Measurements from ENCODE around the gene ANKS1B. TPM values are rescaled to one million over a fixed set of nuclear protein-coding genes. Genes with fewer than 3 reads are reported as not detected.
"Not testable (repeated sequence)": the region's sequence is repeated elsewhere in the genome, so short reads cannot be mapped to it uniquely, and the experiment has no call there.

Gene ANKS1B
- total RNA-seq, 1 experiment from 2014 or later = not detected

DNA sequence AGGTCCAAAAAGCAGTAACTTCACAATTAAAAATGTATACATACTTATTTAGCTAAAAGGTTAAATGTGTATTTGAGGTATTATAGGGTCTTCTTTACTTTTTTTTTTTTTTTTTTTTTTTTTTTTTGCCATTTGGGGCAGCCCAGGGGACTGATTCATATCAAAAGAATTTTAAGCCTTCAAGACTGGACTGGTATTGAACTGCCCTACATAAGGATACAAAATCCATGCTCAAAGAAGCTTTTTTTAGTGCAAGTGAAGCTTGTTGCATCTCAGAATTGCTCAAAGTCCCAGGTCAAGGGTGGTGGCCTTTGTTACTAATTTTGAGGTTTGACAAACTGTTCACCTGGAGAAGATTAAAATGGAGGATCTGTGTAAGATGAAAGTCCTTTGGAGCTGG lies 1215.7 kb downstream of the ANKS1B start:
- in situ Hi-C loops (cut with HindIII; ENCODE audit: low sequenced_read_pairs) = no loop called here
- no peak for DNase-seq (ENCODE audit: low spot score)

DNA sequence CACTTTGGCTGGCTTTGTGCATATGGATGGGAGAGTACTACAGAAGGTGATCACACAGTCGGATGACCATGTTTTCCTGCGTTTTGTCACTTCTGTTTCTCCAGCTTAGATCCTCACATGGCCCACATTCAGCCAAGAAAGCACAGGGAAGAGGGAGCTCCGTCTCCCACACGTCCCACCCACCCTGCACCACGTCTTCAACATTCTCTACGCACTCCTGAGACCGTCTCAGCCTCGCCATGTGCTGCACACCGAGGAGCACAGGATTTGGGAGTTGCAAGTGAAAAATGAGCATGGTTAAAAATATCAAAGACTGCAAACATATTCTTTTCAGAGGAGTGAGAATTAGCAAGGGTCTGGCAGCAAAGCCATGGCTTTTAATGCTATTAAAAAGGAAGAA lies 1217.5 kb downstream of the ANKS1B start:
- DNase-seq (ENCODE audit: low spot score) = no peak

DNA sequence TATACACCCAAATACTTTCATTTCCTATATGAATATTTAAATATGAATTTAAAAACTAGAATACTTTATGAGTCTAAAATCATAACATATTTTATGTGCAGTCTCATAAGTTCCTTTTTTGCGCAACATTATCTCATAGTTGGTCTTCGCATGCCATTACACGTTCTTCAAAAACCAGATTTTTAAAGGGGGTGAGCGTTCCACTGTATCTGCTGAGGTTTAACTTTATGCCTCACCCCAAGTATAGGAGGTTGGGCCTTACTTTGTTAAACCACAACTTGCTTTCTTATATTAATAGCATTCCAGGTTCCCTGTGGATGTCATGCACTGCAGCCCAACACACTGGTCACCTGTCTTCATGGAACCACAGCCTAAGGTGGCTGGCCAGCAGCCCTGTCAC lies 1221.1 kb downstream of the ANKS1B start:
- in situ Hi-C loops (cut with HindIII; ENCODE audit: low sequenced_read_pairs) = no loop called here
- DNase-seq (ENCODE audit: low spot score) = no peak

More for the DNA sequence above, 1217.5 kb downstream of the ANKS1B start:
- in situ Hi-C loops (cut with HindIII; ENCODE audit: low sequenced_read_pairs) = no loop called here

DNA sequence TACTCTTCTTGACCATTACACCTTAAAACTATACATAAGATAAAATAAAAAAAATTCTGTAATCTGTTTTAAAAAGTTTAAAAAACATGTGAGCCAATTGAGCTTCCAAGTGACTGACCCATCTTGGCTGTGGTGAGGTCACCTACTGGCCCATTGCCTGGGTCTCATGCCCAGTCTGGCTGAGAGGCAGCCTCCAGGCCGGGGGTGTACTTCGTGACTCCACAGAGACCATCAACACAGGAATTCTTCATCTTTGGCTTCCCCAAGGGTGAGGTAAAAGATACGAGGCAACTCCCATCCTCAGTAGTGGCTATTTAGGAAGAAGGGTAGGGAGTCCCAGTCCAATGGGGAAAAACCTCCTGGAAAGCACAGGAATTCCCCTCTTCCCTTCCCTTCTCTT lies 1226.4 kb downstream of the ANKS1B start:
- in situ Hi-C loops (cut with HindIII; ENCODE audit: low sequenced_read_pairs) = no loop called here
- DNase-seq (ENCODE audit: low spot score) = peak; percentile 66

DNA sequence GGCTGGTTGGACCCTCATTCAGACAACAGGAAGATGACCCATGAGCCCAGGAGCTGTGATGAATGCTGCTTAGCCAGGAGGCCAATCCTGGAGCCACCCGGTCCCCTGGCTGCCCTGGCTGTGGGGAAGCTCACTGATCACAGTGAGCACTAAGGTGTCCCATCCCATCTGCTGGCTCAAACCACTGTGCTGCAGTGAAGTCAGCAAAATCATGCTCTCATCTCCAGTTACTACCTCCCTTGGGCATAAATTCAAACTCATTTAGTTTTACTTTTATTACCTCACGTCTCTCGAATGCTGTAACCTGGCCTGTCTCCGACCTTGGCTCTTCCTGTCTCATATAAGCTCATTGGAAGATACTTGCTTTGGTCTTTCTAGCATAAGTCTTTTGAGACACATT lies 1227.3 kb downstream of the ANKS1B start:
- DNase-seq (ENCODE audit: low spot score) = no peak
- in situ Hi-C loops (cut with HindIII; ENCODE audit: low sequenced_read_pairs) = no loop called here

DNA sequence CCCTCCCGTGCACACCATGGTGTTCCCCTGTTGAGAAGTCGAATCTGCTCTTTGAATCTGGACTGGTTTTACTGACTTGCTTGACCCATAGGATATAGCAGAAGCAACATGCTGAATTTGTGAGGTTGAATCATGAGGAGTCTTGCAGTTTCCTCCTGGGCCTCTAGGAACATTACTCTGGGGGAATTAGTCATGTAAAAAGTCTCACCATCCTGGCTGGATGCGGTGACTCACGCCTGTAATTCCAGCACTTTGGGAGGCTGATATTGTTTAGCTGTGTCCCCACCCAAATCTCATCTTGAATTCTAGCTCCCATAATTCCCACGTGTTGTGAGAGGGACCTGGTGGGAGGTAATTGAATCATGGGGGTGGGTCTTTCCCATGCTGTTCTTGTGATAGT lies 1228.9 kb downstream of the ANKS1B start:
- DNase-seq (ENCODE audit: low spot score); in situ Hi-C loops (cut with HindIII; ENCODE audit: low sequenced_read_pairs): not testable (repeated sequence)

DNA sequence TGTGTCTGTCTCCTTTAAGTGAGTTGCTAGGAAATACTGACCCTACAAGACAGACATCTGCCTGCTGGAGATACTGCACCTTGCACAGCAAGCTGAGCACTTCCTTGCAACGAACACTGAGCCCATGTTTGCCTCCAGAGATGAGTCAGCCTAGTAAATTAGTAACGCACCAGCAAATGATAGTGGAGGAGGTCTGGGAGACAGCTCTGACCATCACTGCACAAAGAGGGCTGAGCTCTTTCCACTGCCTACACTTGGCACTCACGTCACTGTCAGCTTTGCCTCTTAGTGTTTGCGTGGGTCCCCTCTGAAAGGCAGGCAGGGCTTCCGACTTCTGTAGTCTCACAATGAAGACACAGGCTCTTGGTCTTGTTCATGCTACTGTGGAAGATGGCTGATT lies 1230.6 kb downstream of the ANKS1B start:
- in situ Hi-C loops (cut with HindIII; ENCODE audit: low sequenced_read_pairs) = no loop called here
- DNase-seq (ENCODE audit: low spot score) = no peak

DNA sequence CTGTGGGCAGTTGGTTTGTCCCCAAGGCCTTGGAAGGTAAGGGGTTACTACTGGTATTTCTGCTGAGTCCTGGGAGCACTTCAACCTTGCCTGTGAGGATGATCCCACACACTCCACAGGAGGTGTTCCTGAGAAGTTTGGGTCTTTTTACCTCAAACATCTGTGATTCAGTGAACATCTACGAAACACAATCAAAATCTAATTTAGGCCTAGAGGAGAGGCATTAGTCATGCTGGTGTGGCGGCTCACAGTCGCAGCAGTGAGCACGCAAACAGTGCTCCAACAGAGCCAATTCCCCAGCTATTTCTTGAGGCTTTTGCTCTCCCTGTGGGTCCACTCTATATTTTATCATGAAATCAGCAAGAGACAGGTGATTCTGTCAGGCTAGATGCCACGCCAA lies 1232.0 kb downstream of the ANKS1B start:
- in situ Hi-C loops (cut with HindIII; ENCODE audit: low sequenced_read_pairs) = no loop called here
- DNase-seq (ENCODE audit: low spot score) = no peak

DNA sequence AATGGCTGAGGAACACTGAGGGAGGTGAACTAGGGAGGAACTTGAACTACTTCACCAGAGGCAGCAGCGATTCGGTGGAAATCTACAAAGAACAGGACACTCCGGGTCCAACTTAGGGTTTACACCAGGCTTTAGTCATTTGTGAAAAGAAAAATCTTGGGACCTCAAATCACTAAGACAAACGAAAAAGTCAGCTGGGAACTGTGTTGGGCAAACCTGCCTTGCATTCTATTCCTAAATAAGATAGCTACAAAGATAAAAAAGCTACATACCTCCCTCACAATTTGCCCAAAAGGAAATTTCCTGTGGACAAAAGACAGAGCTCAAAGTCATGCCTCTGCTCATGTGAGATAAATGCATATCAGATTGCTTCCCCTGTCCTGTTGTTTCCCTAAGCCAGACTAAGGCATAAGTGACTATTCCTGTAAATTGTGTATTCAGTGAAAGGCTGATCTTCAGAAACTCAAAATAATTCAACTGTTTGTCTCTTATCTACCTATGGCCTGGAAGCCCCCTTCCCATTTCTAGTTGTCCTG lies 1233.1 kb downstream of the ANKS1B start:
- DNase-seq (ENCODE audit: low spot score) = no peak
- in situ Hi-C loops (cut with HindIII; ENCODE audit: low sequenced_read_pairs) = no loop called here

DNA sequence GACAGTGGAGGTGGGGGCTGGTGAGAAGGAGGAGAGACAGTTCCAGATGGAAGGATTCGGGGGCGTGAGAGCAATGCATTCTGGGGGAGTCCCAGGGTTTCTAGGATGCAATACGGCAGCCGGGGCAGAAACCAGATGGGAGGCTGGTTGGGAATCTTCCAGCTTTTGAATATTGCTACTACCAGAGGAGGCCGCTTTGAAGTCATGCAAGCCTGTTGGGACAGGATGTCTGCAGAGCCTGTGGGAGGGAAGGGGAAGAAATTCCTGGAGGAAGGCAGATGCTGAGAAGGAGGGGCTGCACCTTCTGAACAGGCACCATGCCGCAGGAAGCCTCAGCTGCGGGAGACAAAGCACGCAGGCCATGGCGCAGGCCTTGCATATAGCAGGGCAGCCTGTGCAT lies 1234.2 kb downstream of the ANKS1B start:
- peak; percentile 33 for DNase-seq (ENCODE audit: low spot score)
- in situ Hi-C loops (cut with HindIII; ENCODE audit: low sequenced_read_pairs) = no loop called here

DNA sequence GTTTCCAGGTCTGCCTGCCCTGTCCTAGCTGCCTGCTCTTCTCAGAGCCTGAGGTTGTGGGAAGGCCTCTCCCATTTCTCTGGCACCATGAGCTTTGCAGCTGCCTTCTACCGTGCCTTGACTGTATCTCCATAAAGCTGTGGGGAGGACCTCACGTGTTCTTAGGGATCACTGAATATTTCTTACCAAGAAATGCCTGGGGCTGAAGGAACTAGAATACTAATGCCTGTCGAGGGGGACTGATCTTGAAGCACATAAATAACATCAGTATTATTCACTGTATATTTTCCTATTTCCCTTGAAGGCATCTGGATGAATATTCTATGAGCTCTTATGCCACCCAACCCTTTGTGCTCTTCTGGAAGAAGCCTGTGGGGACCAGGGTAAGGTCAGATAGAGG lies 1236.3 kb downstream of the ANKS1B start:
- DNase-seq (ENCODE audit: low spot score) = no peak
- in situ Hi-C loops (cut with HindIII; ENCODE audit: low sequenced_read_pairs) = no loop called here

DNA sequence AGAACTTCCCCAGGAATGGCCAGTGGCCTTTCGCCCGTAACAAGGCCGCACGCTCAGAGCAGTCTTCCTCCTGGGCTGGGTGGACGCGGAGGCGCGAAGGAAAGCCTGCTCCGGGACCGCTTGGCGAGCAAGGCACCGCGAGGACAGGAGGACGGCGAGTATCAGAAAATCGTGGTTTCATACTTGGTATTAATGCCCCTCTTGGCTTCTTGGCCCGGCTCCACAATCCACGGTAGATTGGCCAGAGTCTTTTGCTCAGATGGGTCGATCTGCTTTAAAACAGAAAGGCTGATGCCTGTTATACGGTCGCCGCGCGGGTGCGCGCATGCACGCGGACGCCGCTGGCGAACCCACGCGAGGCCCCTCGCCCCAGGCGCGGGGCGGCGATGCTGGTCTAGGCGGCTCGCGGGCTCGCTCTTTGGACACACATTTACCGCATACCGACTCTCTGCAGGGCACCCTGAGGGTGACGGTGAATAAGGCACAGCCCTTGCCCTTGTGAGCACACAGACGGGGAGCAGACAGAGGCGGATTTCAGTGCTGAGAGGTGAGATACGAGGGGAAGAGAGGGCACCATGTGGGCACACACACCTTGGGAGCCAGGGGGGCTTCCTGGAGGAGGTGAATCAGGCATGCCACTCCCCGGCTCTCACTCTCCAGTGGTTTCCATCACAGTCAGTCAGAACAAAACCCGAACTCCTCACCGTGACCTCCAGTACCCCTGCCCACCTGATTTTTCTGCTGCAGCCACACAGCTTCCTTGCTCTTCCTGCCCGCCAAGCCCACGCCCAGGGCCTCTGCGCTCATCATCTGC lies 1239.0 kb downstream of the ANKS1B start:
- in situ Hi-C loops (cut with HindIII; ENCODE audit: low sequenced_read_pairs) = no loop called here
- no peak for DNase-seq (ENCODE audit: low spot score)

DNA sequence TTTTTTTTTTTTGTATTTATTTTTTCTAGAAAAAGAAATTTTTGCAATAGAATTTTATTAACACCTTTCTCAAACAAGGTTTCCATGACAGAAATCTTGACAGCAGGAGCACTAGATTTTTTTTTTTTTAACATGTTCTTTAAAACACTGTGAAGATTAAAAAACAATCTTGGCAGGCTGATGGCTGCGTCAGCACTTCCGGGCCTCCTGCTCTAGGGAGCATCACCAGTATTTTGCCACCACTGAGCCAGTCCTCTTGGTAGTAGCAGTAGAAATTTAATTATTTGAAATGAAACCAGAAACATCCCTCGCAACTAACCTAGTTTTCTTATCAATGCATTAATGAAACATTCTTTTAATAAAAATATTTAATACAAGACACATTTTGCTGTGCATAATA lies 1240.1 kb downstream of the ANKS1B start:
- peak; percentile 25 for DNase-seq (ENCODE audit: low spot score)
- in situ Hi-C loops (cut with HindIII; ENCODE audit: low sequenced_read_pairs) = no loop called here

DNA sequence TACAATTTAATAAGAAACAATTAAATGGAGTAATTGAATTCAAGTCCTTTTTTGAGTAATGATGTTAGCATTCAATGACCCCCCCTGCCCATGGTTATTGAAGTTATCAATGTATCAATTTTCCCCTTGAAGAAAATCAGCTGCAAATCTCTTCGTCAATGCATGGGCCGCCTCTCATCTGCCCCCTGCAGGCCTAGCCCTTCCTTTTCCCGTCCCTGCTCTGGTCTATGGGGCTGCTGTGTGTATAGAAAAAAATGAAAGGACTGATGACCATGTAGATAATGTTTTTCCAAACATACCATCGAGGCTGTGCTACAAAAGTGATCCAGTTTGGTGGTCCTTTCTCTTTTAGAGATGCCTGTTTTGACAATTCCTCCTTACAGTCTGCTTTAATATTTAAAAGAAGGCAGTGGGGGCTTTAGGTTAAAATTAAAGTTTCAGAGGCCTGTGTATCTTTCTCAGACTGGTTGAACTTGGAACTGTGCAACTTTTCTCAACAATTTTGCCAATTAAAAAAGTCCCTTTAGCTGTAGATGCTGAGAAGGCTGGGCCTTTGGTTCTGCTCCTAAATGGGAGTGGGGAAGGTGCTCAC lies 1241.3 kb downstream of the ANKS1B start:
- DNase-seq (ENCODE audit: low spot score) = no peak
- in situ Hi-C loops (cut with HindIII; ENCODE audit: low sequenced_read_pairs) = no loop called here

DNA sequence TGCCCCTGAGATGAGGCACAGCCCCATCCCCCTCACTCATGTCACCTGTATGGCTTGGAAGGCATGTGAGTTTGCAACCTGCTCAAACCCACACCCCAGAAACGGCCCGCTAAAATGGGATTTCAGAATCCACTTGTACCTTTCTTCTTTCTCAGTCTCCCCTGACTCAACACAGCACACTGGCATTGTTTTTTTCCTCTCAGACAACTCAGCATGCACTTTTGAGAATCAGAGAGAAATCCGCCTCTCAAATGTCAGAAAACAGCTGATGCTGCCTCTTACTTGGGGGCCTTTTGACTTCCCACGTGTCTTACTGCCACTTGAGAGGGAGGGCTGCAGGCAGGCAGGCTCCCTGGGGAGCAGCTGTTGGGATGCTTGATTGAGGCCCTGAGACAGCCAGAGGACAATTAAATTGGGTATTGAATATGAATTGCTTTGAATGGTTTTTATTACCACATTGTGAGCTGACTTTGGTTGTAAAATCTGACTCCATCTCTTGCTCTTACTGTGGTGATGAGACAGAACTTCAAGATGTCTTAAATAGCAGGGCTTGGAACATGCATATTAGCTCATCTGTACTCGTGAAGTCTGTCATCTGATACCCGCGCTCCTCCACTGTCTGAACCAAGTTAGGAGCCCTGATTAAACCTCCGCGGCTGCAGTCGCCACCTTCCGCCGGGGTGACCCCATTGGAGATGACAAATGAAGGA lies 1243.0 kb downstream of the ANKS1B start:
- no peak for DNase-seq (ENCODE audit: low spot score)
- in situ Hi-C loops (cut with HindIII; ENCODE audit: low sequenced_read_pairs) = no loop called here

DNA sequence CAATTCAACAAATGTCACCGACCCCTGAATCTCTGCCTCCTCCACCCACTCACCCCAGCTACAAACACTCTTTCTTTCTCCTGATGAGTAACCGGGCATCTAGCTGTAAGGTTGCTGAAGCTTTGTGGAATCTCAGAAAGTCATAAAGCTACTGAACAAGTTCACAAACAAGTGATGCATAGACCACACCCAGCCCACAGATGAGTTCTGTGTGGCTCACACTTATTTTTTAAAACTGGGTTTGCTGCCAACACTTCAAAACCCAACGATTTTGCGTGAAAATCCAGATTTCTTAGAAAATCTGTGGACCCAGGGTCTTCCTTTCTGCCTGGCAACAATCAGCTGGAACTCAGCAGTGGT lies 1243.6 kb downstream of the ANKS1B start:
- no peak for DNase-seq (ENCODE audit: low spot score)
- in situ Hi-C loops (cut with HindIII; ENCODE audit: low sequenced_read_pairs) = no loop called here

DNA sequence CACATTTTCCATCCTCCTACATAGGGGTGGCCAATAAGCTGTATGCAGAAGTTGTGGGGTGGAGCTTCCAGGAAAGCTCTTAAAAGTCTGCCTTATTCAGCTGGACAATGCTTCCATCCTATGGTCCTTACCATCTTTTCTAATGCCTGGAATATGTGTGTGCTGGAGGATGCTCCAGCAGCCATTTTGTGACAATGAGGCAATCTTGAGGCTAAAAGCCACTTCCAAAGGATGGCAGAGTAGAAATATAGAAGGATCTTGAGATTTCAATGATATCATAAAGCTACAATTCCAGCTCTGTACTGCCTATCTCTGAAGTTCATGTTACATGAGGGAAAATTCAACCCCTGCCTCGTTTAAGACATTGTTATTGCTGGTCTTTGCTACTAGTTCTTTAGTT lies 1244.0 kb downstream of the ANKS1B start:
- DNase-seq (ENCODE audit: low spot score) = no peak
- in situ Hi-C loops (cut with HindIII; ENCODE audit: low sequenced_read_pairs) = no loop called here

DNA sequence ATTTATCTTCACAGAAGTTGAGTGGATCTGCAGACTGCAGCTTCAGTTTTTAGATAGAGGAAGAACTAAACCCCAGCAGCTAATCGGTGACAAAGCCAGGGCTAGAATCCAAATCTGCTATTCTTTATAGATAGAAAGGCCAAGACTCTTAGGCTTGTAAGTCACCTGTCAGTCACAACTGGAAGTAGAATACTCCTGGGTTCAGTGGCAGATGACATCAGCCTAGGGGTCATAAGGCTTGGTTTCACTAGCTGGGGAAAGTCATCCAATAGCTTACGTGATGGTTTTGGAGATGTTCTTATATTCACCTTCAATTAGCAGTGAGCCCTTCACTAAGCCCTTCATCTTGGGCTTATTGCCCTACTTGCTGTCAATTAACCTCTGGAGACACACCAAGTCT lies 1246.2 kb downstream of the ANKS1B start:
- in situ Hi-C loops (cut with HindIII; ENCODE audit: low sequenced_read_pairs) = no loop called here

DNA sequence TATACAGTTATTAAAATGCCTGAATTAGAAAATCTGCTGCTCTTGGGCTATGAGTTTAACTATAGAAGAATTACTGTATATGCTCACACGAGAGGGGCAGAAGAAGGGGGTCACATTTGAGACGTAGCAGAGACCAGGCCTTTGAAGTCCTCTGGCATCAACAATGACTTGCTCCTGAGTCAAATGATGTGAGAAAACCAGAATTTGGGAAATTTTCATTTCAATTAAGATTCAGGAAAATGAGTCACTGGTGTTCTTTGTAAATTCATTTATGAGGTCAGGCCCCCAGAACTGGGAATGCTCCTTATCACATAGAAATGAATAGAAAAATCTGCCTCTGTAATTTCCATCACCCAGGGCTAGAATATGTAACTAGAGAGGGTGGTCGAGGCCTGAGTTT lies 1246.7 kb downstream of the ANKS1B start:
- no peak for DNase-seq (ENCODE audit: low spot score)
- in situ Hi-C loops (cut with HindIII; ENCODE audit: low sequenced_read_pairs) = no loop called here

More for the DNA sequence above, 1246.2 kb downstream of the ANKS1B start:
- no peak for DNase-seq (ENCODE audit: low spot score)

DNA sequence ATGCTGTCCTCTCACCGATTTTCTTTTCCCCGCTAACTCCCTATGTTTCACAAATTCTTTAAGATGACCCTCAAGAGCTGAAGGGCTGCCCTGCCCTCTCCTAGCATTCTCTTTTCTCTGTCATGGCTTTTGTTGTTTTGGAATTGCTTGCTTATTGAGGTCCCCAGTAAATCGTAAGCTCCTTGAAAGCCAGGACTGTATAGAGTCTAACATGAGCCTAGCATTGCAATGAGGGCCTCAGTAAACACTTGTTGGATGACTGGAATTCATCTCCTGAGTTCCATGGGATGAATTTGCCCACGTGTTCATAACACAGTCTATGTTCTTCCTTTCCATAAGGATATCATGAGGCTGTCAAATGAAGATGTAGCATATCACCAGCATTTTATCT lies 1247.4 kb downstream of the ANKS1B start:
- no peak for DNase-seq (ENCODE audit: low spot score)
- in situ Hi-C loops (cut with HindIII; ENCODE audit: low sequenced_read_pairs) = no loop called here
